HepG2 (cell line): ENCODE results near the gene ZNF425. TPM values are rescaled to one million over a fixed set of nuclear protein-coding genes. Genes with fewer than 3 reads are reported as not detected.
A peak's percentile ranks its signal among the peaks of the same experiment; 100 is the strongest.

Experiments
- ATAC-seq: fragments of 200-7000 bp; cut with Tn5 transposase; 3 replicates; pipeline ENCODE4 v1.9.1; 2020; ENCODE audit warnings: mild to moderate bottlenecking, moderate library complexity
- BruUV-seq: library from RNA; stranded (reverse); fragments of 400-500 nt; replicated peaks from 2 replicates; lab custom pipeline; 2021; lab: Mats Ljungman, UMichigan
- CTCF ChIA-PET: fragments of 300-600 bp; formaldehyde crosslinking; extraction: SDS; loops from one replicate; lab custom pipeline; 2021; ENCODE audit warnings: low total read pairs, inconsistent platforms, low intra/inter-chr PET ratio; lab: Yijun Ruan, JAX
- POLR2A ChIA-PET: fragments of 350-600 bp; sonication (Branson Sonifier 250); formaldehyde crosslinking; loops from one replicate; lab custom pipeline; 2020; ENCODE audit warnings: antibody characterized with exemption, inconsistent platforms; lab: Yijun Ruan, JAX
- DNase-seq: peaks from one replicate; pipeline ENCODE4 v3.0.0-alpha.2; 2015; ENCODE audit warnings: low spot score
- FAIRE-seq: peaks from 3 replicates; lab custom pipeline; 2011; peaks lifted over from hg19 to GRCh38; lab: Jason Lieb, UNC
- H2AFZ ChIP-seq: one replicate; pipeline ENCODE4 v1.6.1; 2011; ENCODE audit warnings: low read length, inconsistent platforms
- H3K27ac ChIP-seq: fragments of 300-600 bp; 3 replicates; pipeline ENCODE4 v1.8.0; 2011; ENCODE audit warnings: mixed run types, mild to moderate bottlenecking, mixed read lengths, low read length, inconsistent platforms; ENCODE audit not compliant: insufficient read depth; ENCODE audit errors: extremely low read length
- H3K27me3 ChIP-seq, 2 experiments: fragments of 200-600 bp in 1 of 2; 2 replicates in 1 of 2; 3 replicates in 1 of 2; pipeline versions ENCODE4 v1.6.0 to v1.8.0; 2011; ENCODE audit warnings: low read length in 2 of 2, mild to moderate bottlenecking in 2 of 2, moderate library complexity in 2 of 2, inconsistent platforms in 1 of 2; ENCODE audit not compliant: insufficient read depth in 2 of 2, control insufficient read depth in 1 of 2
- H3K36me3 ChIP-seq, 2 experiments: fragments of 200-600 bp in 1 of 2; replicated peaks in 1 of 2; 2 replicates in 1 of 2; 3 replicates in 1 of 2; pipeline versions ENCODE4 v1.5.1 to v1.8.0; 2011; ENCODE audit warnings: low read length in 2 of 2, inconsistent platforms in 1 of 2; ENCODE audit not compliant: insufficient read depth in 2 of 2, control insufficient read depth in 1 of 2
- H3K4me1 ChIP-seq: 2 replicates; pipeline ENCODE4 v1.5.1; 2012; ENCODE audit warnings: low read length, inconsistent platforms; ENCODE audit not compliant: insufficient read depth
- H3K4me2 ChIP-seq: 2 replicates; pipeline ENCODE4 v1.6.0; 2011; ENCODE audit warnings: low read depth, low read length, inconsistent platforms
- H3K4me3 ChIP-seq, 3 experiments: fragments of 200-600 bp in 1 of 3; sonication (generic), shearing (Covaris generic) in 1 of 3; replicated peaks in 1 of 3; 2 replicates each; pipeline ENCODE4 v1.5.1; 2011 to 2016; ENCODE audit warnings: low read length in 3 of 3, inconsistent platforms in 2 of 3, low read depth in 2 of 3, mild to moderate bottlenecking in 2 of 3, control low read depth in 1 of 3, mixed read lengths in 1 of 3; ENCODE audit not compliant: insufficient read depth in 1 of 3
- H3K79me2 ChIP-seq: one replicate; pipeline ENCODE4 v1.6.1; 2011; ENCODE audit warnings: low read length, inconsistent platforms; ENCODE audit not compliant: insufficient read depth
- H3K9ac ChIP-seq: 2 replicates; pipeline ENCODE4 v1.6.0; 2011; ENCODE audit warnings: mild to moderate bottlenecking, low read depth, low read length, inconsistent platforms; ENCODE audit not compliant: insufficient read depth
- H3K9me3 ChIP-seq: 2 replicates; pipeline ENCODE4 v1.5.1; 2012; ENCODE audit warnings: mild to moderate bottlenecking, low read length
- H4K20me1 ChIP-seq: 2 replicates; pipeline ENCODE4 v1.6.0; 2011; ENCODE audit warnings: inconsistent platforms, mild to moderate bottlenecking, low read length, moderate library complexity; ENCODE audit not compliant: insufficient read depth
- CAMTA2 ChIP-seq: sonication (generic); formaldehyde crosslinking; IDR thresholded peaks from 2 replicates; pipeline ENCODE4 v1.4.0; 2020; ENCODE audit warnings: mild to moderate bottlenecking, missing genetic modification reagents, borderline replicate concordance
- KLF15 ChIP-seq: sonication (generic); formaldehyde crosslinking; IDR thresholded peaks from 2 replicates; pipeline ENCODE4 v1.8.1; 2023; ENCODE audit warnings: borderline replicate concordance, mild to moderate bottlenecking, inconsistent platforms, missing genetic modification reagents, mixed read lengths
- NFIB ChIP-seq: sonication (generic); formaldehyde crosslinking; IDR thresholded peaks from 2 replicates; pipeline ENCODE4 v1.9.0; 2021; ENCODE audit warnings: missing genetic modification reagents, mild to moderate bottlenecking, borderline replicate concordance
- NFKBIZ ChIP-seq: IDR thresholded peaks from 2 replicates; pipeline ENCODE4 v1.6.1; 2018; ENCODE audit warnings: missing genetic modification reagents, missing compliant biosample characterization
- NKX3-1 ChIP-seq: sonication (generic); formaldehyde crosslinking; IDR thresholded peaks from 2 replicates; pipeline ENCODE4 v1.5.0; 2020; ENCODE audit warnings: missing genetic modification reagents
- PRMT3 ChIP-seq: sonication (generic); formaldehyde crosslinking; IDR thresholded peaks from 2 replicates; pipeline ENCODE4 v1.8.1; 2022; ENCODE audit warnings: low read depth, mild to moderate bottlenecking, moderate library complexity, missing genetic modification reagents, borderline replicate concordance
- RARG ChIP-seq: sonication (generic); formaldehyde crosslinking; IDR thresholded peaks from 2 replicates; pipeline ENCODE4 v1.4.0; 2020; ENCODE audit warnings: low read depth, mild to moderate bottlenecking, missing genetic modification reagents
- RFX5 ChIP-seq: IDR thresholded peaks from 2 replicates; pipeline ENCODE4 v1.6.1; 2011; ENCODE audit warnings: low read depth, low read length, improper control_type of control experiment
- U2AF1 ChIP-seq: fragments of 200-400 bp; formaldehyde crosslinking; optimal IDR thresholded peaks from 2 replicates; pipeline ENCODE3; 2017; ENCODE audit warnings: mild to moderate bottlenecking, low read depth, low read length
- ZBTB7A ChIP-seq: sonication (generic); formaldehyde crosslinking; IDR thresholded peaks from 2 replicates; pipeline ENCODE4 v1.8.0; 2022; ENCODE audit warnings: mild to moderate bottlenecking, missing genetic modification reagents
- ZBTB8A ChIP-seq: sonication (generic); formaldehyde crosslinking; IDR thresholded peaks from 2 replicates; pipeline ENCODE4 v1.4.0; 2020; ENCODE audit warnings: mild to moderate bottlenecking, low read depth, missing genetic modification reagents, borderline replicate concordance
- ZFAT ChIP-seq: sonication (generic); formaldehyde crosslinking; conservative IDR thresholded peaks from 2 replicates; pipeline ENCODE4 v1.8.1; 2023; ENCODE audit warnings: missing genetic modification reagents, inconsistent platforms
- ZFP82 ChIP-seq: sonication (generic); formaldehyde crosslinking; IDR thresholded peaks from 2 replicates; pipeline ENCODE4 v1.5.1; 2020; ENCODE audit warnings: mild to moderate bottlenecking, missing genetic modification reagents, borderline replicate concordance
- ZNF329 ChIP-seq: sonication (generic); formaldehyde crosslinking; IDR thresholded peaks from 2 replicates; pipeline ENCODE4 v1.9.0; 2021; ENCODE audit warnings: low read depth, mild to moderate bottlenecking, missing genetic modification reagents
- ZNF446 ChIP-seq: sonication (generic); formaldehyde crosslinking; IDR thresholded peaks from 2 replicates; pipeline ENCODE4 v1.5.0; 2020; ENCODE audit warnings: mild to moderate bottlenecking, missing genetic modification reagents
- ZNF674 ChIP-seq: sonication (generic); formaldehyde crosslinking; IDR thresholded peaks from 2 replicates; pipeline ENCODE4 v1.5.0; 2020; ENCODE audit warnings: low read depth, mild to moderate bottlenecking, missing genetic modification reagents
- ZNF761 ChIP-seq: sonication (generic); formaldehyde crosslinking; conservative IDR thresholded peaks from 2 replicates; pipeline ENCODE4 v1.4.0; 2020; ENCODE audit warnings: mild to moderate bottlenecking, missing genetic modification reagents
- ZNF878 ChIP-seq: sonication (generic); formaldehyde crosslinking; IDR thresholded peaks from 2 replicates; pipeline ENCODE4 v1.8.1; 2023; ENCODE audit warnings: mild to moderate bottlenecking, missing genetic modification reagents, moderate library complexity
- ZSCAN31 ChIP-seq: sonication (generic); formaldehyde crosslinking; IDR thresholded peaks from 2 replicates; pipeline ENCODE4 v1.5.0; 2020; ENCODE audit warnings: low read depth, mild to moderate bottlenecking, missing genetic modification reagents
- WGBS: methylation state at CpG from one replicate; pipeline ENCODE4 v1.1.6; 2017; ENCODE audit warnings: low lambda C conversion rate; 5-methylcytosine and 5-hydroxymethylcytosine counted together
- in situ Hi-C: cut with HindIII; loops from 2 replicates; pipeline ENCODE4 v1.10.0; 2017; ENCODE audit warnings: low pct_unique_long_range_greater_than_20kb; ENCODE audit not compliant: extremely low pct_ligation_motif_present
- intact Hi-C: fragments of 100-400 bp; cut with micrococcal nuclease; formaldehyde crosslinking; loops from one replicate; pipeline ENCODE4 v1.10.0; 2022; ENCODE audit not compliant: unreplicated experiment
- polyA plus RNA-seq, 8 experiments: library from polyadenylated mRNA; depleted of rRNA in 3 of 8; stranded (reverse) in 7 of 8; unstranded in 1 of 8; fragments of >200 nt; fragmentation: Illumina TruSeq in 4 of 8; extraction: Trizol in 4 of 8; gene quantifications; 2 replicates each; pipeline versions ENCODE4 v1.2.1 to v1.2.3, GENCODE V29; 2011 to 2016; ENCODE audit warnings: low read depth in 4 of 8, missing spikeins in 1 of 8, mixed read lengths in 1 of 8; ENCODE audit not compliant: insufficient read depth in 1 of 8
- total RNA-seq, 5 experiments: library from RNA; depleted of rRNA; stranded (reverse); fragments of >200 nt; fragmentation: Illumina TruSeq; extraction: Trizol; gene quantifications; 2 replicates each; pipeline ENCODE4 v1.2.3, GENCODE V29; 2016; ENCODE audit warnings: low read depth in 1 of 5
- TF ChIP-seq, protein P1 (sequence below): sonication (generic); formaldehyde crosslinking; IDR thresholded peaks from 2 replicates; pipeline ENCODE4 v1.5.0; 2020; ENCODE audit warnings: mild to moderate bottlenecking, missing genetic modification reagents, borderline replicate concordance
- TF ChIP-seq, protein P2 (sequence below): sonication (generic); formaldehyde crosslinking; IDR thresholded peaks from 2 replicates; pipeline ENCODE4 v1.5.0; 2020; ENCODE audit warnings: missing genetic modification reagents

ZNF425 gene
- total and polyA plus RNA-seq, 2 of the 13 experiments (the other 11 are each of a cell fraction or from before 2014, with no cell fraction given), result 0.51 to 1.1 TPM

- TF ChIP-seq, protein P1, sequence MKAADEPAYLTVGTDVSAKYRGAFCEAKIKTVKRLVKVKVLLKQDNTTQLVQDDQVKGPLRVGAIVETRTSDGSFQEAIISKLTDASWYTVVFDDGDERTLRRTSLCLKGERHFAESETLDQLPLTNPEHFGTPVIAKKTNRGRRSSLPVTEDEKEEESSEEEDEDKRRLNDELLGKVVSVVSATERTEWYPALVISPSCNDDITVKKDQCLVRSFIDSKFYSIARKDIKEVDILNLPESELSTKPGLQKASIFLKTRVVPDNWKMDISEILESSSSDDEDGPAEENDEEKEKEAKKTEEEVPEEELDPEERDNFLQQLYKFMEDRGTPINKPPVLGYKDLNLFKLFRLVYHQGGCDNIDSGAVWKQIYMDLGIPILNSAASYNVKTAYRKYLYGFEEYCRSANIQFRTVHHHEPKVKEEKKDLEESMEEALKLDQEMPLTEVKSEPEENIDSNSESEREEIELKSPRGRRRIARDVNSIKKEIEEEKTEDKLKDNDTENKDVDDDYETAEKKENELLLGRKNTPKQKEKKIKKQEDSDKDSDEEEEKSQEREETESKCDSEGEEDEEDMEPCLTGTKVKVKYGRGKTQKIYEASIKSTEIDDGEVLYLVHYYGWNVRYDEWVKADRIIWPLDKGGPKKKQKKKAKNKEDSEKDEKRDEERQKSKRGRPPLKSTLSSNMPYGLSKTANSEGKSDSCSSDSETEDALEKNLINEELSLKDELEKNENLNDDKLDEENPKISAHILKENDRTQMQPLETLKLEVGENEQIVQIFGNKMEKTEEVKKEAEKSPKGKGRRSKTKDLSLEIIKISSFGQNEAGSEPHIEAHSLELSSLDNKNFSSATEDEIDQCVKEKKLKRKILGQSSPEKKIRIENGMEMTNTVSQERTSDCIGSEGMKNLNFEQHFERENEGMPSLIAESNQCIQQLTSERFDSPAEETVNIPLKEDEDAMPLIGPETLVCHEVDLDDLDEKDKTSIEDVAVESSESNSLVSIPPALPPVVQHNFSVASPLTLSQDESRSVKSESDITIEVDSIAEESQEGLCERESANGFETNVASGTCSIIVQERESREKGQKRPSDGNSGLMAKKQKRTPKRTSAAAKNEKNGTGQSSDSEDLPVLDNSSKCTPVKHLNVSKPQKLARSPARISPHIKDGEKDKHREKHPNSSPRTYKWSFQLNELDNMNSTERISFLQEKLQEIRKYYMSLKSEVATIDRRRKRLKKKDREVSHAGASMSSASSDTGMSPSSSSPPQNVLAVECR (CRISPR knock-in tag), result no peak
- TF ChIP-seq U2AF1, result no peak
- no peak for TF ChIP-seq ZNF446 (CRISPR knock-in tag)
- TF ChIP-seq, all 625 proteins: peak for 0
These were observed 27.1 kb downstream of the ZNF425 start (continued) for GRCh38 chr7:149099058-149099457.

DNA sequence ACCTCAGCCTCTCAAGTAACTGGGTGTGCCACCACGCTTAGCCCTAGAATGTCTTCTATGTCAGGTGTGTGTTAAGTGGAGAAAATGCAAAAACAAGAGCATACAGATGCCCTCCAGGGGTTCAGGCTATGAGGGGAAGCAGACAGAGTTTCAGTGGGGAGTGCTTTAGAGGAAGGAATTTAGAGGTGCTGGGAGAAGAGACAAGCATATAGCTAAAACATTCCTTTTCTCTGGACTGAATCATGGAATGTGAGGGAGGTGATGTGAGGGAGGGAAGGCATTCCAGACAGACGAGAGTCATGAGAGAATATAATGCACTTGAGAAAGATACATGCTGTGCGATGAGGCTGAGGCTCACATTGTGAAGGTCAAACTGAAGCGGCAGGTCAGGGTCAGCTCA is 29.0 kb downstream of the ZNF425 start:
- POLR2A ChIA-PET, result interaction anchor here (1.1 to 1.4 kb wide), 2 partner anchors 9 to 28 kb away, joined by 3 to 4 read pairs; no protein-coding TSS in a partner anchor
- in situ Hi-C loops, result no loop called here
- TF ChIP-seq CAMTA2 (CRISPR knock-in tag), result no peak
- no peak for TF ChIP-seq RFX5
- no peak for TF ChIP-seq ZBTB8A (CRISPR knock-in tag)
- TF ChIP-seq NFIB (CRISPR knock-in tag), result no peak
- TF ChIP-seq PRMT3 (CRISPR knock-in tag), result no peak
- TF ChIP-seq ZNF329 (CRISPR knock-in tag), result no peak
- no peak for TF ChIP-seq ZFAT (CRISPR knock-in tag)
- TF ChIP-seq ZBTB7A, result no peak
- no peak for TF ChIP-seq ZFP82 (CRISPR knock-in tag)
- no peak for TF ChIP-seq NFKBIZ (CRISPR knock-in tag)
- TF ChIP-seq ZNF878 (CRISPR knock-in tag), result no peak
- TF ChIP-seq, protein P2, sequence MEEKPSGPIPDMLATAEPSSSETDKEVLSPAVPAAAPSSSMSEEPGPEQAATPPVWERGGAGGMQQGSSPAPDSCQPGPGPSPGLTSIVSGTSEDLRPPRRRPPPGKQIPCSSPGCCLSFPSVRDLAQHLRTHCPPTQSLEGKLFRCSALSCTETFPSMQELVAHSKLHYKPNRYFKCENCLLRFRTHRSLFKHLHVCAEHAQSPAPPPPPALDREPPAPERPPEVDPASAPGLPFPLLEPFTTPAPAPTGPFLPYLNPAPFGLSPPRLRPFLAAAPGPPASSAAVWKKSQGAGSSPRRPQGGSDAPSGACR (CRISPR knock-in tag), result no peak
- no peak for TF ChIP-seq NKX3-1 (CRISPR knock-in tag)
- no peak for TF ChIP-seq ZNF761
- no peak for TF ChIP-seq KLF15 (CRISPR knock-in tag)
- TF ChIP-seq ZSCAN31 (CRISPR knock-in tag), result no peak
- no peak for TF ChIP-seq RARG (CRISPR knock-in tag)
- no peak for TF ChIP-seq ZNF674

More for the DNA sequence above, 29.0 kb downstream of the ZNF425 start:
- BruUV-seq, result no TSS peak
- Histone ChIP-seq H2AFZ (no peak overlapping the region), H3K36me3 (no peaks in the 10 kb centered on the region), H3K4me2 (no peak overlapping the region), H3K79me2 (no peaks in the 10 kb centered on the region), H3K27ac (no peak overlapping the region), H3K9me3 (no peaks in the 10 kb centered on the region), H3K4me1 (peaks cover 15% of the 10 kb centered on the region; the same call in 1 of the 2 replicates), H3K4me3 (no peak overlapping the region), H4K20me1 (no peaks in the 10 kb centered on the region), H3K9ac (no peak overlapping the region), H3K27me3 (0 out of 5 replicates have a peak, but pooled peaks cover 0 to 5% of the 10 kb centered on the region in 2 experiments)
- WGBS, result 48% methylated on average over 4 of the region's 4 CpGs
- DNase-seq, result no peak
- CTCF ChIA-PET, result no interaction called here
- intact Hi-C loops, result no loop called here
- FAIRE-seq, result no peak
- ATAC-seq, result peak; percentile 56
